T-helper 17 cell (primary cell): ENCODE results near the gene SLC51A. TPM values are rescaled to one million over a fixed set of nuclear protein-coding genes. Genes with fewer than 3 reads are reported as not detected.

Experiments used
- ATAC-seq: fragments of 150-1000 bp; cut with Tn5 transposase; 2 replicates; pipeline ENCODE4 v1.10.0; 2021; ENCODE audit warnings: mild to moderate bottlenecking, moderate library complexity
- DNase-seq, 3 donors: peaks; one replicate each; pipeline versions ENCODE4 v3.0.0 to v3.0.0-alpha.2; 2020 to 2021
- H3K9me3 ChIP-seq: one replicate; pipeline ENCODE4 v1.7.0; 2013; ENCODE audit warnings: low read length, mild to moderate bottlenecking; ENCODE audit not compliant: control insufficient read depth, poor library complexity, severe bottlenecking
- H3K27ac Mint-ChIP-seq: one replicate; pipeline ENCODE4 v1.8.0; 2022; ENCODE audit warnings: mild to moderate bottlenecking, moderate library complexity, mixed read lengths
- H3K27me3 Mint-ChIP-seq: one replicate; pipeline ENCODE4 v1.8.0; 2022; ENCODE audit warnings: mixed read lengths
- H3K36me3 Mint-ChIP-seq: one replicate; pipeline ENCODE4 v1.8.0; 2022; ENCODE audit warnings: low read depth, mixed read lengths
- H3K4me1 Mint-ChIP-seq: one replicate; pipeline ENCODE4 v1.8.0; 2022; ENCODE audit warnings: mild to moderate bottlenecking, mixed read lengths
- H3K4me3 Mint-ChIP-seq: one replicate; pipeline ENCODE4 v1.8.0; 2022; ENCODE audit warnings: mild to moderate bottlenecking, moderate library complexity, mixed read lengths
- total RNA-seq, 4 donors: library from RNA in 2 of 4; stranded (reverse) in 2 of 4; gene quantifications; one replicate each; pipeline ENCODE4 v1.2.3 and lab custom pipeline; 2022 to 2026

Gene SLC51A
- total RNA-seq, 2 donors from 2014 or later = not detected

DNA sequence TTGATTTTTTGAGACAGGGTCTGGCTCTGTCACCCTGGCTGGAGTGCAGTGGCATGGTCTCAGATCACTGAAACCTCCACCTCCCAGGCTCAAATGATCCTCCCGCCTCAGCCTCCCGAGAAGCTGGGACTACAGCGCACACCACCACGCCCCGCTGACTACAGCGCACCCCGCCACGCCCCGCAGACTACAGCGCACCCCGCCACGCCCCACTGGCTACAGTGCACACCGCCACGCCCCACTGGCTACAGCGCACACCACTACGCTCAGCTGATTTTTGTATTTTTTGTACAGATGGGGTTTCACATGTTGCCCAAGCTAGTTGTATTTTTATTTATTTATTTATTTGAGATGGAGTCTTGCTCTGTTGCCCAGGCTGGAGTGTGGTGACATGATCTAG, 35.6 kb downstream of the SLC51A start:
- peak overlapping the region; percentile 78 for H3K27ac Mint-ChIP-seq
- H3K9me3 ChIP-seq = no peaks in the 10 kb centered on the region
- H3K27me3 Mint-ChIP-seq = no peaks in the 10 kb centered on the region
- peak overlapping the region; percentile 31 for H3K4me3 Mint-ChIP-seq
- DNase-seq = no peak
- H3K36me3 Mint-ChIP-seq = peaks cover 8% of the 10 kb centered on the region
- ATAC-seq = no peak
- H3K4me1 Mint-ChIP-seq = peaks cover 23% of the 10 kb centered on the region

DNA sequence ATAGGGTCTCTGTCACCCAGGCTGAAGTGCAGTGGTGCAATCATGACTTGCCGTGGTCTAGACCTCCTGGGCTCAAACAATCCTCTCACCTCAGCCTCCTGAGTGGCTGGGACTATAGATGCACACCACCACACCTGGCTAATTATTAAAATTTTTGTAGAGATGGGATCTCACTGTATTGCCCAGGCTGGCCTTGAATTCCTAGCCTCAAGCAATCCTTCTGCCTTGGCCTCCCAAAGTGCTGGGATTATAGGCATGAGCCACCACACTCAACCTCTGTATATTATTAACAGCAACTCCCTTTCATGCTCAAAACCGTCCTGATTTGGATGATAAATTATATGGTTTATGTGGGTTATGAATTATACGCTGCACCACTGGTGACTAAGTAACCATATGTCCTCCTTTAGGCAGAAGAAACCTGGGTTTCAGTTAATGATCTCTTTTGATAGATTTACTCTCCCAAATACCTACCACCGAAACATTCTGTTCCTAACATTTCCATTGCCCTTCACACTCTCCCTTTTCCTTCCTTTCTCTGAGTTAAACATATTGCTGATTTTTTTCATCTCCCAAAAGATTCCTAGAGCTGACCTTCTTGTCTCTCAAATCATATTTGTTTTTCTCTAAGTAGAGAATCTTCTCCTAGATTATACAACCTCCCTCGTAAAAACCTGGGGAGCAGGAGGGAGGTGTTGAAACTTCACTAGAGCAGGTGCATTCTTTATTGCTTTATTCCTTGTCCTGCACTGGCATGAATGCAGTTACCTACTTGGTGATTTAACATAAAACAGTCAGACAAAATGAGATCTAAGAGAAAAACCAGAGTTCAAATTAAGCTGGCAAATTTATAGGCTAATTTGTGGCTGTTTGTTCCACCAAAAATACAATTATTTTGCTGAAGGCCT, 38.3 kb downstream of the SLC51A start:
- Mint-ChIP-seq H3K27ac (peak overlapping the region; percentile 79), H3K36me3 (peaks cover 5% of the 10 kb centered on the region), H3K4me3 (no peak overlapping the region), H3K4me1 (peaks cover 28% of the 10 kb centered on the region), H3K27me3 (no peaks in the 10 kb centered on the region)
- H3K9me3 ChIP-seq = no peaks in the 10 kb centered on the region
- ATAC-seq (no peak), DNase-seq (no peak)

DNA sequence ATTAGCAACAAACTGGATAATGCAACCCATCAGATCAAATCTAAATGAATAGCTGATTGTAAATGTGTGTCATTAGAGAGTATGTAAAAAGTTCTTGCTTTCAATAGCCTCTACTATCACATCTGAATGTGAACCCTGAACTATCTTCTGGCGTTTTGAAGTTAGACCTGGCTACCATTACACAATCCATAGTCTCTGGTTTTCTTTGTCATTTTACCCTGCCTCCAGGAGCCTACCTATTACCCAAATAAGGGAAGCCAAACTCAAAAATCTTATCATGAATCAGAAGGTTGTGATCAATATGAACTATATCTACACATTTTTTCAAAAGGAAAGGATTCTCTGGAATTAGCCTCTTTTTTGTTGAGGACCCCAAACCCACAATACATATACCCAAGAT, 39.4 kb downstream of the SLC51A start:
- peak overlapping the region; percentile 79 for H3K27ac Mint-ChIP-seq
- H3K4me3 Mint-ChIP-seq = no peak overlapping the region
- peaks cover 23% of the 10 kb centered on the region for H3K4me1 Mint-ChIP-seq
- no peaks in the 10 kb centered on the region for H3K27me3 Mint-ChIP-seq
- peaks cover 5% of the 10 kb centered on the region for H3K36me3 Mint-ChIP-seq
- ATAC-seq (no peak), DNase-seq (no peak)
- no peaks in the 10 kb centered on the region for H3K9me3 ChIP-seq

DNA sequence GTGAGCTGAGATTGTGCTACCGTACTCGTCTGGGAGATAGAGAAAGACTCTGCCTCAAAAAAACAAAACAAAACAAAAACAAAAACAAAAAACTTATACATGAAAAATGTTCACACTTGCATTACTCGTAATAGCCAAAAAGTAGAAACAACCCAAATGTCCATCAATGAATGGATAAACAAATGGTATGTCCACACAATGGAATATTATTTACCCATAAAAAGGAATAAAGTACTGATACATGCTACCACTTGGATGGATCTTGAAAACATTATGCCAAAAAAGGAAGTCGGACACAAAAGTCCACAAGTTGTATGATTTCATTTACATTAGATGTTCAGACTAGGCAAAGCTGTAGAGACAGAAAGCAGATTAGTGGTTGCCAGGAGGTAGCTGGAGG, 44.5 kb downstream of the SLC51A start:
- Mint-ChIP-seq H3K27ac (peak overlapping the region; percentile 0), H3K4me1 (peaks cover 19% of the 10 kb centered on the region), H3K4me3 (no peak overlapping the region), H3K36me3 (peaks cover 8% of the 10 kb centered on the region), H3K27me3 (no peaks in the 10 kb centered on the region)
- ATAC-seq (no peak), DNase-seq (no peak)
- no peaks in the 10 kb centered on the region for H3K9me3 ChIP-seq

DNA sequence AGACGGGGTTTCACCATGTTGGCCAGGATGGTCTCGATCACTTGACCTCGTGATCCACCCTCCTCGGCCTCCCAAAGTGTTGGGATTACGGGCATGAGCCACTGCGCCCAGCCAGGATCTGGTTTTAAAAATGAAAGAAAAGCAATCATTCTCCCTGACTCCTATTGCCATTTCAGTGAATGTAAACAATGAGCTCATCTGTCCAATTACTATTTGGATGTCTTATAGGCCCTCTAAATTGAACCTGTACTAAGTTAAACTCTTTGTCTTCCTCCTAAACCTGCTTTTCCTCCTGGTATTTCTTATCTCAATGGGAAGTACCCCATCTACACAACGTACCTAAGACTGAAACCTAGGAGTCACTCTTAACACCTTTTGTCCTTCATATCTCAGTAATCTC, 47.5 kb downstream of the SLC51A start:
- no peak for ATAC-seq
- Mint-ChIP-seq H3K27ac (peak overlapping the region; percentile 29), H3K27me3 (no peaks in the 10 kb centered on the region), H3K36me3 (peaks cover 8% of the 10 kb centered on the region), H3K4me1 (peaks cover 16% of the 10 kb centered on the region), H3K4me3 (no peak overlapping the region)
- DNase-seq = no peak
- H3K9me3 ChIP-seq = no peaks in the 10 kb centered on the region

DNA sequence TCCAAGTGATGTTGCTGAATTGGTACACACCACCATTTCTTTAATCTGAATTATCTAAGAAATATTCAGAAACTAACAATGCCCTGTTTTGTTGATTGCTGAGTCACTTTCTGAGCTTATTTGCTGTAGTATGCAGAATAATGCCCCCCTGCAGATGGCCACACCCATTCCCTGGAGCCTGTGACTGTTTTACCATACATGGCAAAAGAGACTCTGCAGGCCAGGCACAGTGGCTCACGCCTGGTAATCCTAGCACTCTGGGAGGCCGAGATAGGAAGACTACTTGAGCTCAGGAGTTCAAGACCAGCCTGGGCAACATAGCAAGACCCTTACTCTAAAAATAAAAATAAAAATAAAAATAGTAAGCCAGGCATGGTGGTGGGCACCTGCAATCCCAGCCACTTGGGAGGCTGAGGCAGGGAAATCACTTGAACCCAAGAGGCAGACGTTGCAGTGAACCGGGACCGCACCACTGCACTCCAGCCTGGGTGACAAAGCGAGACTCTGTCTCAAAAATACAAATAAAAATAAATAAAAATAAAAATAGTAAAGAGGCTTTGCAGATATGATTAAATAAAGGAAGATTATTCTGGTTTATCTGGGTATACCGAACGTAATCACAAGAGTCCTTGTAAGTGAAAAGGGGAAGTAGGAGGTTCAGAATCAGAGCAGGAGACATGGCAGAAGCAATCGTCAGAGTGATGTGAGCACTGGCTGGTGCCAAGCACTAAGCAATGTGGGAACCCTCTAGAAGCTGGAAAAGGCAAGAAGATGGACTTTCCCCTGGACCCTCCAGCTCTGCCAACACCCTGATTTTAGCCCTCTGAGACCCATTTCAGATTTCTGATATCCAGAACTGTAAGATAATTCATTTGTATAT, 52.2 kb downstream of the SLC51A start:
- Mint-ChIP-seq H3K27ac (peak overlapping the region; percentile 91), H3K4me3 (no peak overlapping the region), H3K36me3 (peaks cover 17% of the 10 kb centered on the region), H3K4me1 (peaks cover 23% of the 10 kb centered on the region), H3K27me3 (no peaks in the 10 kb centered on the region)
- no peak for ATAC-seq
- no peak for DNase-seq
- H3K9me3 ChIP-seq = no peaks in the 10 kb centered on the region

DNA sequence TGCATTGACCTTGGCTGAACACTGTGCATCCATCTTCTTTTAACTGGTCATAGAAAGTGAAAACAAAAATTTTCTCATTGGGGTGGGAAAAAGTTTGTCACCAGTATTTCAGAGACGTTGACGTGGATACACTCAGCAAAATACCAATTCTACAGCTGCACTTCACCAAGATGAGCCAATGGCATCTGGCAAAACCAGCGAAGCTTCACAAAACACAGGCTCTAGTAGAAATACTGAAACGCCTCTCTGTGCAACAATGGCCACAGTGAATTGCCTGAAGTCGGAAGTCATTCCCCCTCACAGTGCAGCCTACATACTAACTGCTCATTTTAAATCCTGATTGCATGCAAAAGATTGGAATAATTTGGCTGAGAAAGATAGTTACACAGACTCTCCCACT, 54.2 kb downstream of the SLC51A start:
- Mint-ChIP-seq H3K27ac (no peak overlapping the region), H3K4me1 (peaks cover 27% of the 10 kb centered on the region), H3K36me3 (peaks cover 9% of the 10 kb centered on the region), H3K27me3 (no peaks in the 10 kb centered on the region), H3K4me3 (no peak overlapping the region)
- ATAC-seq (no peak), DNase-seq (no peak)
- H3K9me3 ChIP-seq = no peaks in the 10 kb centered on the region

DNA sequence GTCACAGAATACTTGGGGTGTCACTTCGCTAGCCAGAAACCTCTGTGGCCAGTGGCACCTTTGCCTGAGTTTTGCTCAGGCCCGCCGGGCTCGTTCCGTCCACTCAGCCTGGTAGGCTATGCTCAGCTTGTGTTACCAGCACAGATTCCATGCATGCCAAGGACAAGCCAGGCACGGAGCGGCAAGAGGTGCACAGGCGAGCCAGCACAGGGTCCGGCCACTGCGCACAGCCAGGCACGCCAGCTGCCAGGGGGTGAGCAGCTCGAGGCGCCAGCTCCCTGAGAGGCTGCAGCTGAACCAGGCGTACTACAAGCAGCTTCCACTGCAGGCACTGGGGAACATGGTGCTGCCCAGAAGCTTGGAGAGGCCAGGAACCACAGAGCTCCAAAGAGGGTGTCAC, 56.5 kb downstream of the SLC51A start:
- no peak for DNase-seq
- Mint-ChIP-seq H3K27ac (peak overlapping the region; percentile 94), H3K4me3 (no peak overlapping the region), H3K36me3 (peaks cover 9% of the 10 kb centered on the region), H3K4me1 (peaks cover 28% of the 10 kb centered on the region), H3K27me3 (no peaks in the 10 kb centered on the region)
- no peaks in the 10 kb centered on the region for H3K9me3 ChIP-seq
- ATAC-seq = no peak

DNA sequence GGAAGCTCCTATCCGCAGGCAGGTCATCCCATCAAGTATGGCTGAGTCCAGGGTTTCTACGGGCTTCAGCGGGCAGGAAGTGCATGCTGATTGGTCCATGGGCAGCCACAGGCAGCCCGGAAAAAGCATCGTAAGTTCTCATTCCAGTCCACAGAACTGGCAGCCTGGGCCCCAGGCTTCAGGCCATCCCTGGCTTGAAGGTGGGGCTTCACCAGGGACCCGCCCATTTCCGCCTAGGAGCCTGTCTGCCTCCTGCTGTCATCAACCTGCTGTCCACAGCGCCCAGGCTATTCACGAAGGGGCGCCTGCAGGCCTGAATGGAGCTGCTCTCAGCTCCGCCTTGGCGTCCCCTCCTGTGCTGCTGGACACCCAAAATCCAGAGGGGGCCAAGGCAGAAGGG, 57.3 kb downstream of the SLC51A start:
- no peaks in the 10 kb centered on the region for H3K27me3 Mint-ChIP-seq
- peaks cover 31% of the 10 kb centered on the region for H3K4me1 Mint-ChIP-seq
- peaks cover 9% of the 10 kb centered on the region for H3K36me3 Mint-ChIP-seq
- peak overlapping the region; percentile 94 for H3K27ac Mint-ChIP-seq
- ATAC-seq (no peak), DNase-seq (no peak)
- no peaks in the 10 kb centered on the region for H3K9me3 ChIP-seq
- peak overlapping the region; percentile 43 for H3K4me3 Mint-ChIP-seq

DNA sequence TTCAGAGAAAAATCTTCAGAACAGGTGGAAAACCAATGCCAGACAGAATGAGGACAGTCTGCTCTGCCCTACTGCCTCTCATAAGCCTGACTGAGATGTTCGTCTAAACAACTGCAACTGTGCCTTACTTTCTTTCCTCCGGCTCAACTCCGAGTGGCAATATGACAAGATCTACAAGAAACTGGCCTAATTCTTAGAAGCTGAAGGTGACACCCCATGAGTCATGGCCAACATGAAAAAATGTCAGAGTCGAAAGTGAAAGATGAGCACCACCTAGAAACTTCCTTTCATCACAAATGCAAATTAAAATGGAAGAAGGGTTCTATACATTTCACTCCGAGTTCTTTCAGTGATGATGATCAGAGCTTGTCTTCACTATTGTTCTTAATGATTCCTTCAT, 58.3 kb downstream of the SLC51A start:
- peaks cover 6% of the 10 kb centered on the region for H3K36me3 Mint-ChIP-seq
- peaks cover 30% of the 10 kb centered on the region for H3K4me1 Mint-ChIP-seq
- H3K27me3 Mint-ChIP-seq = no peaks in the 10 kb centered on the region
- peak overlapping the region; percentile 84 for H3K4me3 Mint-ChIP-seq
- DNase-seq (peak in 2 of 3 donors; percentile 27 to 33), ATAC-seq (peak; percentile 93)
- H3K27ac Mint-ChIP-seq = peak overlapping the region; percentile 94
- no peaks in the 10 kb centered on the region for H3K9me3 ChIP-seq

DNA sequence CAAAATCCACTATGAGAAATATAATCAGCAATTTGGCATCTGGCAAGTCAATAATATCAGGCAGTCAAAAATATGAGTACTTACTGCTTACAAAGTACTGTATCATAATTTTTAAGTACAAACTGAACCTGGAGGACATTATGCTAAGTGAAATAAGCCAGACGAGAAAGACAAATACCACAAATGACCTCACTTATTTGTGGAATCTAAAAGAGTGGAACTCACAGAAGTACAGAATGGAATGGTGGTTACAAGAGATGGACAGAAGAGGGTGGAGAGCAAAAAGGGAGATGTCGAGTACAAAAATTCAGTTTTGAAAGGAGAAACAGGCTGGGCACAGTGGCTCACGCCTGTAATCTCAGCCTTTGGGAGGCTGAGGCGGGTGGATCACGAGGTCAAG, 58.8 kb downstream of the SLC51A start:
- Mint-ChIP-seq H3K27ac (peak overlapping the region; percentile 94), H3K36me3 (peaks cover 4% of the 10 kb centered on the region), H3K27me3 (no peaks in the 10 kb centered on the region), H3K4me3 (peak overlapping the region; percentile 84), H3K4me1 (peaks cover 30% of the 10 kb centered on the region)
- DNase-seq (no peak), ATAC-seq (peak; percentile 4)
- no peaks in the 10 kb centered on the region for H3K9me3 ChIP-seq

DNA sequence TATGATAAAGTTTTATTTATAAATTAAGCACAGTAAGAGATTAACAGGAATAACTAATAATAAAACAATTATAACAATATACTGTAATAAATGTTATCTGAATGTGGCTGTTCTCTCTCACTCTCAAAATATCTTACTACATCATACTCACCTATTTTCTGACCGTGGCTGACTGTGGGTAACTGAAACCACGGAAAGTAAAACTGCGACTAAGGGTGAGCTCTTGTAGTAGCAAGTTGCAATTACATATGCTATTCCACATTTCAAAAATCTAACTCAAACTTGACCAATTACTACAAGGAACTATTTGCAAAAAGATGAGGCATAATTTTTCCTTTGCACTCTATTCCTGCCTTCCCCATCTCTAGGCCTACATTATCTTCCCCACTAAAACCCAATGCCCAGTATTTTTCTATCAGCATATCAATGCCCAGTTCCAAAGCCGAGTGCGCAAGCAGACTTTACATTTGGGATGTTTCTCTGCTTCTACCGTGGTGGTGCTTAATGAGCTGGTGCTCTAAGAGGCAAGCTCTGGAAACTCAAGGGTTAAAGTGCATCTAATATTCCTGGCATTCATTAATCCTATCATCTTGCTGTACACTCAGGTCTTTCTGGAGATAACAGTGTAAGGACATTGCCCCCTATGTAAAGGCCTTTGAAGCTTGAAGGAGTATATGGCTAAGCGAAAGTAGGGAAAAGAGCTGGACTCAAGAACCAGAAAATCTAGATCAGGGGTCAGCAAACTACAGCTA, 64.5 kb downstream of the SLC51A start:
- Mint-ChIP-seq H3K27ac (peak overlapping the region; percentile 16), H3K4me3 (peak overlapping the region; percentile 68), H3K27me3 (no peaks in the 10 kb centered on the region), H3K4me1 (peaks cover 41% of the 10 kb centered on the region), H3K36me3 (no peaks in the 10 kb centered on the region)
- H3K9me3 ChIP-seq = no peaks in the 10 kb centered on the region
- DNase-seq (no peak), ATAC-seq (peak; percentile 35)

DNA sequence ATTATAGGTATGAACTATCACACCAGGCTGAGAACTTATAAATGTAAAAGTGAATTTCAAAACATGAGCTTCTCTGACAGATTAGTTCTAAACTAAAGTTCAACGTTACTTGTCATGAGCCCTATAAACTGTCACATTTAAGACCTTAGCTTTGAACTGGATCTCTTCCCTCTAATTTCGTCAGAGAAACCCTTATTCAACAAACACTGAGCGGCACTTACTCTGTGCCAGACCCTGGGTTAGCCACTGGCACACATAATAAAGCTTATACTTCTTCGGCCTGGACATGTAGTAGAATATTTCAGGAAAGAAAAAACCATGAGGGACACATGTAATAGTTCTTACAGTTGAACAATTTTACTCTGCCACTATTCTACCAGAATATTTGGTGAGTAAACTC, 65.6 kb downstream of the SLC51A start:
- no peaks in the 10 kb centered on the region for H3K9me3 ChIP-seq
- ATAC-seq (no peak), DNase-seq (no peak)
- Mint-ChIP-seq H3K4me1 (peaks cover 50% of the 10 kb centered on the region), H3K27ac (peak overlapping the region; percentile 34), H3K4me3 (no peak overlapping the region), H3K36me3 (peaks cover under 1% of the 10 kb centered on the region), H3K27me3 (no peaks in the 10 kb centered on the region)
